Upper lobe of right lung (tissue), 1 donor: ENCODE results near the gene EPHA10. TPM values are rescaled to one million over a fixed set of nuclear protein-coding genes. Genes with fewer than 3 reads are reported as not detected.
A peak's percentile ranks its signal among the peaks of the same experiment; 100 is the strongest.
"Not testable (repeated sequence)": the region's sequence is repeated elsewhere in the genome, so short reads cannot be mapped to it uniquely, and the experiment has no call there.

Experiments
- ATAC-seq: fragments of 200-7000 bp; cut with Tn5 transposase; one replicate; pipeline ENCODE4 v1.9.1; 2020; ENCODE audit warnings: mild to moderate bottlenecking, moderate library complexity
- DNase-seq: peaks from one replicate; pipeline ENCODE4 v3.0.0-alpha.2; 2020
- H3K27ac ChIP-seq: fragments of 200-600 bp; one replicate; pipeline ENCODE4 v1.8.0; 2022
- H3K27me3 ChIP-seq: fragments of 200-600 bp; one replicate; pipeline ENCODE4 v1.8.0; 2022; ENCODE audit warnings: mild to moderate bottlenecking
- H3K36me3 ChIP-seq: fragments of 200-600 bp; one replicate; pipeline ENCODE4 v1.8.0; 2022
- H3K4me1 ChIP-seq: fragments of 200-600 bp; one replicate; pipeline ENCODE4 v1.8.0; 2022
- H3K4me3 ChIP-seq: fragments of 200-600 bp; one replicate; pipeline ENCODE4 v1.8.0; 2022; ENCODE audit warnings: mild to moderate bottlenecking
- H3K9me3 ChIP-seq: fragments of 200-600 bp; one replicate; pipeline ENCODE4 v1.8.0; 2022
- intact Hi-C: fragments of 100-400 bp; cut with DNase I; formaldehyde crosslinking; loops from one replicate; pipeline ENCODE4 v1.11.0; 2022
- total RNA-seq: library from RNA; stranded (reverse); fragmentation: NEBNext Ultra II Directional; extraction: Animal tissue kit (Norgen Biotek cat#: 25700); gene quantifications from one replicate; pipeline ENCODE4 v1.2.1, GENCODE V29; 2021
- TF ChIP-seq, protein P1 (sequence below): fragments of 200-600 bp; IDR thresholded peaks from one replicate; pipeline ENCODE4 v1.8.0; 2022; ENCODE audit warnings: antibody characterized with exemption
- donor health status: DM: no; HTN: yes; CAD: no; lungs with severe emphysema.

Gene EPHA10
- total RNA-seq, 1 donor from 2014 or later, result 1.4 TPM

DNA sequence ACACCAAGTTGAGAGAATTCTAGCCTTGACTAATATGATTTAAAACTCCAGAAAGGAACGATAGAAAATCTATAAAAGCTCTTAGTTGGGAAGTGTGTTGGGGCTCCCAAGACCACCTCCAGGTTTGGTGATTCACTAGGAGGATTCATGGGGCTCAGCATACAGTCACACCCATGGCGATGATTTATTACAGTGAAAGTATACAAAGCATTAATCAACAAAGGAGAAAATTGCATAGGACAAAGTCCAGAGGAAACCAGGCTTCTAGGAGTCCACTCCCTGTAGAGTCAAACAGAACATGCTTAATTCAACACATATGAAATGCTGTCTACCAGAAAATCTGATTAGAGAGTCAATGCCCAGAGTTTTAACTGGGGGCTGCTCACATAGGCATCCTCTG is 67.8 kb downstream of the EPHA10 start:
- DNase-seq (no peak), ATAC-seq (no peak)
- no peaks in the 10 kb centered on the region for H3K27me3 ChIP-seq
- intact Hi-C loops, result no loop called here
- no peak overlapping the region for H3K4me3 ChIP-seq
- peaks cover 4% of the 10 kb centered on the region for H3K4me1 ChIP-seq
- no peaks in the 10 kb centered on the region for H3K36me3 ChIP-seq
- TF ChIP-seq, protein P1, sequence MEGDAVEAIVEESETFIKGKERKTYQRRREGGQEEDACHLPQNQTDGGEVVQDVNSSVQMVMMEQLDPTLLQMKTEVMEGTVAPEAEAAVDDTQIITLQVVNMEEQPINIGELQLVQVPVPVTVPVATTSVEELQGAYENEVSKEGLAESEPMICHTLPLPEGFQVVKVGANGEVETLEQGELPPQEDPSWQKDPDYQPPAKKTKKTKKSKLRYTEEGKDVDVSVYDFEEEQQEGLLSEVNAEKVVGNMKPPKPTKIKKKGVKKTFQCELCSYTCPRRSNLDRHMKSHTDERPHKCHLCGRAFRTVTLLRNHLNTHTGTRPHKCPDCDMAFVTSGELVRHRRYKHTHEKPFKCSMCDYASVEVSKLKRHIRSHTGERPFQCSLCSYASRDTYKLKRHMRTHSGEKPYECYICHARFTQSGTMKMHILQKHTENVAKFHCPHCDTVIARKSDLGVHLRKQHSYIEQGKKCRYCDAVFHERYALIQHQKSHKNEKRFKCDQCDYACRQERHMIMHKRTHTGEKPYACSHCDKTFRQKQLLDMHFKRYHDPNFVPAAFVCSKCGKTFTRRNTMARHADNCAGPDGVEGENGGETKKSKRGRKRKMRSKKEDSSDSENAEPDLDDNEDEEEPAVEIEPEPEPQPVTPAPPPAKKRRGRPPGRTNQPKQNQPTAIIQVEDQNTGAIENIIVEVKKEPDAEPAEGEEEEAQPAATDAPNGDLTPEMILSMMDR, result no peak
- no peaks in the 10 kb centered on the region for H3K9me3 ChIP-seq
- H3K27ac ChIP-seq, result no peak overlapping the region

DNA sequence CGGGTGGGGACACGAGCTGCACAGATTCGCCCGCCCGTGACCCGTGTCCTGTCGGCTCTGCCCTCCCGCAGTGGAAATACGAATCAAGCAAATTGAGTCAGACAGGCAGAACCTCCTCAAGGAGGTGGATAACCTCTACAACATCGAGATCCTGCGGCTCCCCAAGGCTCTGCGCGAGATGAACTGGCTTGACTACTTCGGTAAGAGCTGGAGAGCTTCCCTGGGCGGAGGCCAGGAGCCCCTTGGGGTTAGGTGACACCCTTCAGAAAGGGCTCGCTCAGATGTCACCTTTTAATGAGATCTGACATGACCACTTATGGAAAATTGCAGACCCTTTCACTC is 72.1 kb downstream of the EPHA10 start:
- peak overlapping the region; percentile 84 for H3K4me3 ChIP-seq
- no peak for DNase-seq
- TF ChIP-seq, protein P1, result no peak
- H3K9me3 ChIP-seq, result no peaks in the 10 kb centered on the region
- no peak for ATAC-seq
- H3K36me3 ChIP-seq, result no peaks in the 10 kb centered on the region
- H3K27ac ChIP-seq, result no peak overlapping the region
- intact Hi-C loops, result no loop called here
- H3K4me1 ChIP-seq, result peaks cover 32% of the 10 kb centered on the region
- no peaks in the 10 kb centered on the region for H3K27me3 ChIP-seq

DNA sequence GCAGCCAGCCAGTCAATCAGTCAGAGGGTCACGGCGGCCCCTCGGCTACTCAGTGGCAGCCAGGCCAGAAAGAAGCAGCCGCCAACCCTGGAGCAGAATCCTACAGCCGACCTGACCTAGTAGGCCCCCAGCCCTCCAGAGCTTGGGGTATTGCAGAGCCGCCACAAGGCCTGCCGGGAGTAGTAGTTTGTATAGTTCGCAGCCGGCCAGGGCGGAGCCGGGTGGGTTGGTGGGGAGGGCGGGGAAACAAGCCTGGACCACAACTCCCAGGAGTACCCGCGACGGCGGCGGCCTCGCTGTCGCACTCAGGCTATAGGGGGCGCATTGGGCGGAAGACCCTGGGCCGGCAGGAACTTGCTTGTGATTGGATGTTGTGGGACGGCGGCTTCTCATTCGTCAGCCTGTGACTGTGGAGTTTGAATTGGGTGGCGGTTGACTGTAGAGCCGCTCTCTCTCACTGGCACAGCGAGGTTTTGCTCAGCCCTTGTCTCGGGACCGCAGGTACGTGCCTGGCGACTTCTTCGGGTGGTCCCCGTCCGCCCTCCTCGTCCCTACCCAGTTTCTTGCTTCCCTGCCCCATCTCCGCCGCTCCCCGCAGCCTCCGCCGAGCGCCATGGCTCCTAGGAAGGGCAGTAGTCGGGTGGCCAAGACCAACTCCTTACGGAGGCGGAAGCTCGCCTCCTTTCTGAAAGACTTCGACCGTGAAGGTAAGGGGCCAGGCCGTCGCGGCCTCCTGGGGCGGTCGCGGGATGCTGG is 72.7 kb downstream of the EPHA10 start, which contains the start of gene CDCA8:
TSS of gene CDCA8 (plus strand) at position 439 of the 756 bp plus-strand sequence. CDS start at position 614, 175 bp downstream.
- Histone ChIP-seq H3K27ac (peak within 1 kb of the TSS; percentile 85), H3K36me3 (no peaks in the 10 kb centered on the region), H3K27me3 (no peaks in the 10 kb centered on the region), H3K4me3 (peak within 1 kb of the TSS; percentile 84), H3K9me3 (no peaks in the 10 kb centered on the region), H3K4me1 (peaks cover 32% of the 10 kb centered on the region)
- TF ChIP-seq, protein P1, result peak; percentile 72
- ATAC-seq (peak; percentile 97), DNase-seq (peak; percentile 99)
- intact Hi-C loops, result no loop called here

DNA sequence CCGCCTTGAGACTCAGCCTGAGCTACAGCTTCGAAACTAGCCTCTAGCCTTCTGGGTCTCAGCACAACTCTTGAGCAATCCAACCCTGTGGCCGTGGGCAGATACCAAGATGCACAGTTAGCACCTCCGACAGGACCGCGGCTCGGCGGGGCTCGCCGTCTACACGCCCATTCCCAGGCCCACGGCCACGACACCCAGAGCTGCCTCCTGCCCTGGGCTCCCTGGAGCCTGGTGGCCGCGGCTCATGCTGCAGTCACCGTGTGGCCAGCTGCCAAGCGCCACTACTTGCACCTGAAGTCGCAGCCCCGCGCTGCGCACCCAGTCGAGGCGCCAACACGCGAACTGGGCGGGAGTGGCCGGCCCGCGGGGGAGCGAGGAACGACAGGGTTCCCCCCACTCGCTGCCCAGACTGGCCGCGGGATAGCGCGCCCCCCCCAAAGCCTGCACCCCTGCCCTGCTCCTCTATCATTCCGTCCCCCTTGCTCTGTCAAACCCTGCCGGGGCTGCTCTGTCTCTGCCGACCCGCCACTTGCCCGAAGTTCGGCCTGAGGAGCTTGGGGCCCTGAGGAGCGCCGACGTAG is 73.3 kb downstream of the EPHA10 start:
- intact Hi-C loops, result no loop called here
- DNase-seq (peak; percentile 85), ATAC-seq (peak; percentile 16)
- Histone ChIP-seq H3K9me3 (no peaks in the 10 kb centered on the region), H3K36me3 (peaks cover 2% of the 10 kb centered on the region), H3K27ac (peak overlapping the region; percentile 85), H3K27me3 (no peaks in the 10 kb centered on the region), H3K4me3 (peak overlapping the region; percentile 84), H3K4me1 (peaks cover 32% of the 10 kb centered on the region)
- TF ChIP-seq, protein P1, result no peak

DNA sequence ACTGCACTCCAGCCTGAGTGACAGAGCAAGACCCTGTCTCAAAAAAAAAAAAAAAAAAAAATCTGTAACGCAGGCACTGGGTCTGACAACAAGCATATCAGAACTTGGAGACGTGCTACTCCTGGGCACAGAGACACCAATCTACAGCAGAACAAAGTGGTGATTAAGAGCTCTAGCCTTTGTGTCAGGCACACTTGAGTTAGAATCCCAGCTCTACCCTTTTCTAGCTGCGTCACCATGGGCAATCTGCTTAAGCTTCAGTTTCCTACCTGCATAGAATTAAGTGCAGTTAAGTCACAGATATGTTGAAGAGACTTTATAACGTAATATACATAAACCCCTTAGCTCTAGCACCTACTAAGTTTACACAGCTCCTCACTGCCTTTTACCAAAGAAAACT is 76.0 kb downstream of the EPHA10 start:
- H3K27me3 ChIP-seq, result no peaks in the 10 kb centered on the region
- TF ChIP-seq, protein P1, result no peak

DNA sequence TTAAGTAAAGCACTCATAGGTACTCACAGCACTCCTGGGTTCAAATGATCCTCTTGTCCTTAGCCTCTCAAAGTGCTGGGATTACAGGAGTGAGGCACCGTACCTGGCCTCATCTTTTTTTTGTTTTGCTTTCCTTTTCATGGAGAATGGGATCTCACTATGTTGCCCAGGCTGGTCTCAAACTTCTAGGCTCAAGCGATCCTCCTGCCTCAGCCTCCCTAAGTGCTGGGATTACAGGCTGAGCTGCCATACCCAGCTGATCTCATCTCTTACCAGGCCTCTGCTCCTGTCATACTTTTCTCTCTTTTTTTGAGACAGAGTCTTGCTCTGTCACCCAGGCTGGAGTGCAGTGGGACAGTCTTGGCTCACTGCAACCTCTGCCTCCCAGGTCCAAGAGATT is 77.2 kb downstream of the EPHA10 start:
- not testable (repeated sequence) for DNase-seq, H3K27me3 ChIP-seq, ATAC-seq, H3K4me3 ChIP-seq, H3K27ac ChIP-seq, H3K9me3 ChIP-seq
- intact Hi-C loops, result loop anchor here (10.0 kb wide), 1 partner anchor 83 kb away; no protein-coding TSS in a partner anchor
- Histone ChIP-seq H3K36me3 (peaks cover 32% of the 10 kb centered on the region), H3K4me1 (peaks cover 29% of the 10 kb centered on the region)

More for the DNA sequence above, 76.0 kb downstream of the EPHA10 start:
- Histone ChIP-seq H3K4me1 (peaks cover 32% of the 10 kb centered on the region), H3K27ac (no peak overlapping the region), H3K36me3 (peaks cover 20% of the 10 kb centered on the region), H3K4me3 (peak overlapping the region; percentile 84), H3K9me3 (no peaks in the 10 kb centered on the region)
- DNase-seq (no peak), ATAC-seq (no peak)
- intact Hi-C loops, result loop anchor here (10.0 kb wide), 1 partner anchor 84 kb away; no protein-coding TSS in a partner anchor
